Measurements from ENCODE around the gene HTR3A.

Gene HTR3A

DNA sequence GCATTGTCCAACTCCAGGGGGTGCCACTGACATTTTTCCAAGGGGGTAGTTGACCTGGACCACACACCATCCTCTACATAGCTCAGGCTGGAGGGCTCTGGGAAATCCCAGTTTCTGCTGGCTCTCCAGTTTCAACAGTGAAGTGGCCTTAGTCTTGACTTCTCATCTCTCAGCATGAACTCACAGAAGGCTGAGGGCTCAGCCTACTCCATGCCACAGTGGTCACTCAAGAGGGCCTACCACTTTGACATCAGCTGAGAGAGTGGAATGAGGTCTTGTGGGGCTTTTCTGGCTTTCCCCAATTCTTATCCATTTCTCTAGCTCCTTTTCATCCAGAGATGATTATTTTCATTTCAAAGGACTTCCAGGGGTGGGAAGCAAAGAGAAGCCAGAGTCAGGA is 7.4 kb downstream of the HTR3A start:
- Histone ChIP-seq H3F3A (ENCODE audit: insufficient read depth) (peaks cover 4% of the 10 kb centered on the region), H3K36me3 (ENCODE audit: low read length) (no peaks in the 10 kb centered on the region), H3K27ac (ENCODE audit: low read depth, low read length) (no peak overlapping the region), H4K20me1 (ENCODE audit: low read depth, low read length) (no peaks in the 10 kb centered on the region), H2AFZ (ENCODE audit: low read depth, low read length, severe bottlenecking) (no peak overlapping the region), H3K9ac (ENCODE audit: low read length) (no peak overlapping the region), H3K27me3 (ENCODE audit: low read length) (no peaks in the 10 kb centered on the region), H3K4me3 (ENCODE audit: insufficient read depth, low read length, poor library complexity, severe bottlenecking) (no peak overlapping the region), H3K4me2 (ENCODE audit: low read depth, low read length, poor library complexity, severe bottlenecking) (no peak overlapping the region), H3K9me2 (replicated peaks; ENCODE audit: insufficient read depth, low read length) (no peaks in the 10 kb centered on the region), H3K79me2 (ENCODE audit: insufficient read depth, low read length) (no peaks in the 10 kb centered on the region), H3K9me3 (ENCODE audit: insufficient read depth, low read length) (no peaks in the 10 kb centered on the region)
- TF ChIP-seq EZH2phosphoT487 (conservative IDR thresholded peaks at IDR 0.05; ENCODE audit: low read length): no peak
- TF ChIP-seq, protein P1, sequence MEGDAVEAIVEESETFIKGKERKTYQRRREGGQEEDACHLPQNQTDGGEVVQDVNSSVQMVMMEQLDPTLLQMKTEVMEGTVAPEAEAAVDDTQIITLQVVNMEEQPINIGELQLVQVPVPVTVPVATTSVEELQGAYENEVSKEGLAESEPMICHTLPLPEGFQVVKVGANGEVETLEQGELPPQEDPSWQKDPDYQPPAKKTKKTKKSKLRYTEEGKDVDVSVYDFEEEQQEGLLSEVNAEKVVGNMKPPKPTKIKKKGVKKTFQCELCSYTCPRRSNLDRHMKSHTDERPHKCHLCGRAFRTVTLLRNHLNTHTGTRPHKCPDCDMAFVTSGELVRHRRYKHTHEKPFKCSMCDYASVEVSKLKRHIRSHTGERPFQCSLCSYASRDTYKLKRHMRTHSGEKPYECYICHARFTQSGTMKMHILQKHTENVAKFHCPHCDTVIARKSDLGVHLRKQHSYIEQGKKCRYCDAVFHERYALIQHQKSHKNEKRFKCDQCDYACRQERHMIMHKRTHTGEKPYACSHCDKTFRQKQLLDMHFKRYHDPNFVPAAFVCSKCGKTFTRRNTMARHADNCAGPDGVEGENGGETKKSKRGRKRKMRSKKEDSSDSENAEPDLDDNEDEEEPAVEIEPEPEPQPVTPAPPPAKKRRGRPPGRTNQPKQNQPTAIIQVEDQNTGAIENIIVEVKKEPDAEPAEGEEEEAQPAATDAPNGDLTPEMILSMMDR (IDR thresholded peaks at IDR 0.05; ENCODE audit: insufficient read depth, low read length, poor library complexity, severe bottlenecking): no peak

DNA sequence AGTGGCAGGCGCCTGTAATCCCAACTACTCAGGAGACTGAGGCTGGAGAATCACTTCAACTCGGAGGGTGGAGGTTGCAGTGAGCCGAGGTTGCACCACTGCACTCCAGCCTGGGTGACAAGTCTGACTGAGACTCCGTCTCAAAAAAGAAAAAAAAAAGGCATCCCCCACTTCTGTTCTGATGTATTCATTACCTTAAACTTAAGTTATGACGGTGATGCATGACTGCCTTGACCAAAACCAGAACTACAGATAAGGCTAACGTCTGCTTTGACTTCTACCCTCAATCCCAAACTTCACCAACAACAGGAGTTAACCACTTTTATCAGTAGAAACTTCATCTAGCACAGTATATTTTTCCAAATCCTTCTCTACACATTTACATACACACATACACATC is 9.9 kb downstream of the HTR3A start:
- H3K79me2 ChIP-seq (ENCODE audit: insufficient read depth, low read length): no peaks in the 10 kb centered on the region
- no peak overlapping the region for H3K27ac ChIP-seq (ENCODE audit: low read depth, low read length)
- H3K9me2 ChIP-seq (replicated peaks; ENCODE audit: insufficient read depth, low read length): no peaks in the 10 kb centered on the region
- no peaks in the 10 kb centered on the region for H3F3A ChIP-seq (ENCODE audit: insufficient read depth)
- no peak for TF ChIP-seq EZH2phosphoT487 (conservative IDR thresholded peaks at IDR 0.05; ENCODE audit: low read length)
- TF ChIP-seq, protein P1 (IDR thresholded peaks at IDR 0.05; ENCODE audit: insufficient read depth, low read length, poor library complexity, severe bottlenecking): no peak
- H3K36me3 ChIP-seq (ENCODE audit: low read length): no peaks in the 10 kb centered on the region
- no peaks in the 10 kb centered on the region for H3K9me3 ChIP-seq (ENCODE audit: insufficient read depth, low read length)
- H4K20me1 ChIP-seq (ENCODE audit: low read depth, low read length): no peaks in the 10 kb centered on the region
- no peaks in the 10 kb centered on the region for H3K27me3 ChIP-seq (ENCODE audit: low read length)
- no peak overlapping the region for H3K4me3 ChIP-seq (ENCODE audit: insufficient read depth, low read length, poor library complexity, severe bottlenecking)
- H3K9ac ChIP-seq (ENCODE audit: low read length): no peak overlapping the region
- no peak overlapping the region for H3K4me2 ChIP-seq (ENCODE audit: low read depth, low read length, poor library complexity, severe bottlenecking)
- no peak overlapping the region for H2AFZ ChIP-seq (ENCODE audit: low read depth, low read length, severe bottlenecking)

DNA sequence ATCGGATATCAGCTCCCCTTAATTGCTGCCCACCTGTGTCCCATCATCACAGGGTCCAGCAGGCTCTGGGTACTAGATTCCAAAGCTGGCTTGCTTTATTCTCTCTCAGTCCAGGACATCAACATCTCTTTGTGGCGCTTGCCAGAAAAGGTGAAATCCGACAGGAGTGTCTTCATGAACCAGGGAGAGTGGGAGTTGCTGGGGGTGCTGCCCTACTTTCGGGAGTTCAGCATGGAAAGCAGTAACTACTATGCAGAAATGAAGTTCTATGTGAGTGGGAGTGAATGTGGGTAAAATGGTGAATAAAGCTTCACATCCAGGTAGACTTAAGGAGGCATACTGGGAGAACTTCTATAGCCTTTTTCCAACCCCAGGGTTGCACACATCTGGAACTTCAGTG is 11.0 kb downstream of the HTR3A start:
- no peak overlapping the region for H3K9ac ChIP-seq (ENCODE audit: low read length)

DNA sequence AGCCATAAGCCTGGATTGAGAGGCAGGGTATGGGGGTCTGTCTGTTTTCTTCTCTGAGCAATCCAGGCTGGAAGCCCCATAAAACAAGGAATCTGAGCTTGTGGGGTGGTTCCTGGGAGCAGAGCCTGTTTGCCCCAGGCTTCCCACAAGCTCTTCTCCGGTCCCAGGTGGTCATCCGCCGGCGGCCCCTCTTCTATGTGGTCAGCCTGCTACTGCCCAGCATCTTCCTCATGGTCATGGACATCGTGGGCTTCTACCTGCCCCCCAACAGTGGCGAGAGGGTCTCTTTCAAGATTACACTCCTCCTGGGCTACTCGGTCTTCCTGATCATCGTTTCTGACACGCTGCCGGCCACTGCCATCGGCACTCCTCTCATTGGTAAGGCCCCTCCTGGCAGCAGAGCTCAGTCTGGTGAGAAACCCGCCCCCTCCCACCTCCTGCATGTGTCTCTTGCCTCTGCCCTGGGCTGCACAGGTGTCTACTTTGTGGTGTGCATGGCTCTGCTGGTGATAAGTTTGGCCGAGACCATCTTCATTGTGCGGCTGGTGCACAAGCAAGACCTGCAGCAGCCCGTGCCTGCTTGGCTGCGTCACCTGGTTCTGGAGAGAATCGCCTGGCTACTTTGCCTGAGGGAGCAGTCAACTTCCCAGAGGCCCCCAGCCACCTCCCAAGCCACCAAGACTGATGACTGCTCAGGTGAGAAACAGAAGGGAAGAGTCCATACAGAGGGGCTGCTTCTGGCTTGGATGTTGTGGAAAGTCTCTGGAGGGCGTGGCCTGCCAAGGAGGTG is 11.6 kb downstream of the HTR3A start:
- no peaks in the 10 kb centered on the region for H3K9me3 ChIP-seq (ENCODE audit: insufficient read depth, low read length)
- no peak overlapping the region for H3K4me3 ChIP-seq (ENCODE audit: insufficient read depth, low read length, poor library complexity, severe bottlenecking)
- no peaks in the 10 kb centered on the region for H3K36me3 ChIP-seq (ENCODE audit: low read length)
- no peaks in the 10 kb centered on the region for H3K79me2 ChIP-seq (ENCODE audit: insufficient read depth, low read length)
- no peaks in the 10 kb centered on the region for H3K27me3 ChIP-seq (ENCODE audit: low read length)
- no peaks in the 10 kb centered on the region for H4K20me1 ChIP-seq (ENCODE audit: low read depth, low read length)
- no peak overlapping the region for H3K4me2 ChIP-seq (ENCODE audit: low read depth, low read length, poor library complexity, severe bottlenecking)
- H3K9me2 ChIP-seq (replicated peaks; ENCODE audit: insufficient read depth, low read length): no peaks in the 10 kb centered on the region
- H3K9ac ChIP-seq (ENCODE audit: low read length): no peak overlapping the region
- no peak overlapping the region for H3K27ac ChIP-seq (ENCODE audit: low read depth, low read length)
- no peak overlapping the region for H2AFZ ChIP-seq (ENCODE audit: low read depth, low read length, severe bottlenecking)
- no peaks in the 10 kb centered on the region for H3F3A ChIP-seq (ENCODE audit: insufficient read depth)
- no peak for TF ChIP-seq EZH2phosphoT487 (conservative IDR thresholded peaks at IDR 0.05; ENCODE audit: low read length)
- TF ChIP-seq, protein P1 (IDR thresholded peaks at IDR 0.05; ENCODE audit: insufficient read depth, low read length, poor library complexity, severe bottlenecking): no peak

More for the DNA sequence above, 11.0 kb downstream of the HTR3A start:
- no peaks in the 10 kb centered on the region for H4K20me1 ChIP-seq (ENCODE audit: low read depth, low read length)
- TF ChIP-seq EZH2phosphoT487 (conservative IDR thresholded peaks at IDR 0.05; ENCODE audit: low read length): no peak
- no peak overlapping the region for H3K27ac ChIP-seq (ENCODE audit: low read depth, low read length)
- H3K4me3 ChIP-seq (ENCODE audit: insufficient read depth, low read length, poor library complexity, severe bottlenecking): no peak overlapping the region
- no peaks in the 10 kb centered on the region for H3K9me2 ChIP-seq (replicated peaks; ENCODE audit: insufficient read depth, low read length)
- H3K27me3 ChIP-seq (ENCODE audit: low read length): no peaks in the 10 kb centered on the region
- H3F3A ChIP-seq (ENCODE audit: insufficient read depth): no peaks in the 10 kb centered on the region
- H2AFZ ChIP-seq (ENCODE audit: low read depth, low read length, severe bottlenecking): no peak overlapping the region
- no peaks in the 10 kb centered on the region for H3K36me3 ChIP-seq (ENCODE audit: low read length)
- H3K4me2 ChIP-seq (ENCODE audit: low read depth, low read length, poor library complexity, severe bottlenecking): no peak overlapping the region
- H3K9me3 ChIP-seq (ENCODE audit: insufficient read depth, low read length): no peaks in the 10 kb centered on the region
- no peaks in the 10 kb centered on the region for H3K79me2 ChIP-seq (ENCODE audit: insufficient read depth, low read length)

Measured in SU-DHL-6 (cell line).